ENCODE measurements around the gene GNPTAB.
"Not testable (repeated sequence)": the region's sequence is repeated elsewhere in the genome, so short reads cannot be mapped to it uniquely, and the experiment has no call there.

The GNPTAB gene

GRCh38 chr12:101743724-101744472 is 86.9 kb downstream of the GNPTAB start:
- in situ Hi-C loops (cut with HindIII; ENCODE audit: low pct_unique_long_range_greater_than_20kb, low sequenced_read_pairs), result no loop called here
- no peak for DNase-seq (ENCODE audit: low read depth in 1 of 2, low spot score in 1 of 2)
- TF ChIP-seq JUND (IDR thresholded peaks at IDR 0.05; ENCODE audit: low read depth), result no peak

GRCh38 chr12:101743242-101743641 is 87.5 kb downstream of the GNPTAB start:
- in situ Hi-C loops (cut with HindIII; ENCODE audit: low pct_unique_long_range_greater_than_20kb, low sequenced_read_pairs), result no loop called here
- TF ChIP-seq JUND (IDR thresholded peaks at IDR 0.05; ENCODE audit: low read depth), result no peak
- DNase-seq (ENCODE audit: low read depth in 1 of 2, low spot score in 1 of 2), result no peak

GRCh38 chr12:101740980-101741379 is 89.8 kb downstream of the GNPTAB start:
- TF ChIP-seq JUND (IDR thresholded peaks at IDR 0.05; ENCODE audit: low read depth), result no peak
- DNase-seq (ENCODE audit: low read depth in 1 of 2, low spot score in 1 of 2), result no peak
- in situ Hi-C loops (cut with HindIII; ENCODE audit: low pct_unique_long_range_greater_than_20kb, low sequenced_read_pairs), result no loop called here

- no peak for TF ChIP-seq JUND (IDR thresholded peaks at IDR 0.05; ENCODE audit: low read depth)
- in situ Hi-C loops (cut with HindIII; ENCODE audit: low pct_unique_long_range_greater_than_20kb, low sequenced_read_pairs), result no loop called here
- DNase-seq (ENCODE audit: low read depth in 1 of 2, low spot score in 1 of 2), result no peak
Observed at GRCh38 chr12:101740566-101740965, 90.2 kb downstream of the GNPTAB start.

- no peak for TF ChIP-seq JUND (IDR thresholded peaks at IDR 0.05; ENCODE audit: low read depth)
- in situ Hi-C loops (cut with HindIII; ENCODE audit: low pct_unique_long_range_greater_than_20kb, low sequenced_read_pairs), result no loop called here
- no peak for DNase-seq (ENCODE audit: low read depth in 1 of 2, low spot score in 1 of 2)
Observed at GRCh38 chr12:101738920-101739665, 91.7 kb downstream of the GNPTAB start, which contains the start of gene SYCP3. TSS of gene SYCP3 (minus strand) at chr12:101739462. CDS start at chr12:101737935, 1,527 bp downstream.

- TF ChIP-seq JUND (IDR thresholded peaks at IDR 0.05; ENCODE audit: low read depth), result no peak
- no peak for DNase-seq (ENCODE audit: low read depth in 1 of 2, low spot score in 1 of 2)
- in situ Hi-C loops (cut with HindIII; ENCODE audit: low pct_unique_long_range_greater_than_20kb, low sequenced_read_pairs), result no loop called here
Observed at GRCh38 chr12:101737476-101737875, 93.3 kb downstream of the GNPTAB start.

- DNase-seq (ENCODE audit: low read depth in 1 of 2, low spot score in 1 of 2); in situ Hi-C loops (cut with HindIII; ENCODE audit: low pct_unique_long_range_greater_than_20kb, low sequenced_read_pairs): not testable (repeated sequence)
Observed at GRCh38 chr12:101734482-101734881, 96.3 kb downstream of the GNPTAB start.

- TF ChIP-seq JUND (IDR thresholded peaks at IDR 0.05; ENCODE audit: low read depth), result no peak
- in situ Hi-C loops (cut with HindIII; ENCODE audit: low pct_unique_long_range_greater_than_20kb, low sequenced_read_pairs), result no loop called here
- DNase-seq (ENCODE audit: low read depth in 1 of 2, low spot score in 1 of 2), result no peak
Observed at GRCh38 chr12:101733166-101733565, 97.6 kb downstream of the GNPTAB start.

- DNase-seq (ENCODE audit: low read depth in 1 of 2, low spot score in 1 of 2), result no peak
- TF ChIP-seq JUND (IDR thresholded peaks at IDR 0.05; ENCODE audit: low read depth), result no peak
- in situ Hi-C loops (cut with HindIII; ENCODE audit: low pct_unique_long_range_greater_than_20kb, low sequenced_read_pairs), result no loop called here
Observed at GRCh38 chr12:101732318-101732717, 98.4 kb downstream of the GNPTAB start.

- no peak for TF ChIP-seq JUND (IDR thresholded peaks at IDR 0.05; ENCODE audit: low read depth)
- in situ Hi-C loops (cut with HindIII; ENCODE audit: low pct_unique_long_range_greater_than_20kb, low sequenced_read_pairs), result no loop called here
Observed at GRCh38 chr12:101729842-101730241, 100.9 kb downstream of the GNPTAB start.

GRCh38 chr12:101727098-101727497 is 103.7 kb downstream of the GNPTAB start:
- in situ Hi-C loops (cut with HindIII; ENCODE audit: low pct_unique_long_range_greater_than_20kb, low sequenced_read_pairs), result no loop called here
- DNase-seq (ENCODE audit: low read depth in 1 of 2, low spot score in 1 of 2), result no peak
- no peak for TF ChIP-seq JUND (IDR thresholded peaks at IDR 0.05; ENCODE audit: low read depth)

More at GRCh38 chr12:101729842-101730241, 100.9 kb downstream of the GNPTAB start:
- no peak for DNase-seq (ENCODE audit: low read depth in 1 of 2, low spot score in 1 of 2)

- no peak for DNase-seq (ENCODE audit: low read depth in 1 of 2, low spot score in 1 of 2)
- in situ Hi-C loops (cut with HindIII; ENCODE audit: low pct_unique_long_range_greater_than_20kb, low sequenced_read_pairs), result no loop called here
- TF ChIP-seq JUND (IDR thresholded peaks at IDR 0.05; ENCODE audit: low read depth), result no peak
Observed at GRCh38 chr12:101722392-101722791, 108.4 kb downstream of the GNPTAB start.

GRCh38 chr12:101720118-101720517 is 110.6 kb downstream of the GNPTAB start:
- DNase-seq (ENCODE audit: low read depth in 1 of 2, low spot score in 1 of 2), result no peak
- in situ Hi-C loops (cut with HindIII; ENCODE audit: low pct_unique_long_range_greater_than_20kb, low sequenced_read_pairs), result no loop called here
- TF ChIP-seq JUND (IDR thresholded peaks at IDR 0.05; ENCODE audit: low read depth), result no peak

Measured in T47D (cell line).